Fibroblast of skin of back (primary cell): ENCODE measurements around the gene REXO1.

Experiments used
- DNase-seq: peaks from one replicate; pipeline ENCODE4 v3.0.0-alpha.2; 2013

The REXO1 gene

GRCh38 chr19:1860821-1861598 lies 12.7 kb upstream of the REXO1 start:
- no peak for DNase-seq

GRCh38 chr19:1860042-1860775 lies 11.9 kb upstream of the REXO1 start:
- DNase-seq = peak; percentile 76

GRCh38 chr19:1859331-1859781 lies 11.1 kb upstream of the REXO1 start:
- no peak for DNase-seq

GRCh38 chr19:1858412-1859081 lies 10.3 kb upstream of the REXO1 start:
- no peak for DNase-seq

- no peak for DNase-seq
Observed at GRCh38 chr19:1857648-1858326, 9.5 kb upstream of the REXO1 start.

GRCh38 chr19:1856698-1857603 lies 8.7 kb upstream of the REXO1 start:
- DNase-seq = peak; percentile 80

- DNase-seq = no peak
Observed at GRCh38 chr19:1856345-1856697, 8.0 kb upstream of the REXO1 start.

- peak; percentile 32 for DNase-seq
Observed at GRCh38 chr19:1855828-1856255, 7.6 kb upstream of the REXO1 start.

GRCh38 chr19:1855040-1855827 lies 7.0 kb upstream of the REXO1 start:
- DNase-seq = peak; percentile 92

GRCh38 chr19:1854542-1855039 lies 6.3 kb upstream of the REXO1 start:
- DNase-seq = no peak

GRCh38 chr19:1854039-1854541 lies 5.8 kb upstream of the REXO1 start:
- no peak for DNase-seq

GRCh38 chr19:1853295-1854038 lies 5.2 kb upstream of the REXO1 start:
- DNase-seq = peak; percentile 79

GRCh38 chr19:1852581-1853128 lies 4.4 kb upstream of the REXO1 start:
- DNase-seq = no peak

GRCh38 chr19:1851654-1852580 lies 3.6 kb upstream of the REXO1 start:
- DNase-seq = no peak

- DNase-seq = no peak
Observed at GRCh38 chr19:1850809-1851653, 2.7 kb upstream of the REXO1 start.

- no peak for DNase-seq
Observed at GRCh38 chr19:1849886-1850398, 1.7 kb upstream of the REXO1 start.

- DNase-seq = no peak
Observed at GRCh38 chr19:1849132-1849474, 820 bp upstream of the REXO1 start.
